ENCODE data around the gene RPS6KB2.
A peak's percentile ranks its signal among the peaks of the same experiment; 100 is the strongest.
"Not testable (repeated sequence)": the region's sequence is repeated elsewhere in the genome, so short reads cannot be mapped to it uniquely, and the experiment has no call there.

Gene RPS6KB2

GRCh38 chr11:67466962-67467771 is 38.9 kb downstream of the RPS6KB2 start:
- DNase-seq (ENCODE audit: low spot score), result no peak

DNA sequence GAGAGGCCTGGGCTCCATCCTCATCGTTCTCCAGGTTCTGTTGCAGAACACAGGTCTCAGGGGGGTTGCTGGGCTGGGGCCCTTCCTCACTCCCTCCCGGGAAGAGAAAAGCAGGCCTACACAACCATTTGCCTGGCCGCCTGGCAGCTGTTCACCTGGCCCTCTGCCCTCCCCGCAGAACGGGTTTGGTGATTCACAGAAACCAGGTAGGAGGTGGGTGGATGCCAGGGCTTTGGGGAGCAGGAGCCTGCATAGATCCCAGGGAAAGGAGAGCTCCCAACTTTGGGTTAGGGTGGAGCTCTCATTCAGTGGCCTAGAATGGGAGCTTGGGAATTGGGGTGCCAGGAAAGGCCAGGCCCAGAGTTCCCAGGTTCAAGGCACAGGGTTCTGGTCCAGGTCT is 39.8 kb downstream of the RPS6KB2 start:
- DNase-seq (ENCODE audit: low spot score), result no peak

- DNase-seq (ENCODE audit: low spot score), result no peak
Measured at GRCh38 chr11:67468456-67468758, 40.1 kb downstream of the RPS6KB2 start.

GRCh38 chr11:67468759-67469507 is 40.6 kb downstream of the RPS6KB2 start, which contains the start of gene TMEM134:
TMEM134 (minus strand) TSS chr11:67469251; CDS start chr11:67469192, 59 bp downstream.
- peak; percentile 92 for DNase-seq (ENCODE audit: low spot score)

GRCh38 chr11:67469508-67469811 is 41.2 kb downstream of the RPS6KB2 start:
- DNase-seq (ENCODE audit: low spot score), result no peak

DNA sequence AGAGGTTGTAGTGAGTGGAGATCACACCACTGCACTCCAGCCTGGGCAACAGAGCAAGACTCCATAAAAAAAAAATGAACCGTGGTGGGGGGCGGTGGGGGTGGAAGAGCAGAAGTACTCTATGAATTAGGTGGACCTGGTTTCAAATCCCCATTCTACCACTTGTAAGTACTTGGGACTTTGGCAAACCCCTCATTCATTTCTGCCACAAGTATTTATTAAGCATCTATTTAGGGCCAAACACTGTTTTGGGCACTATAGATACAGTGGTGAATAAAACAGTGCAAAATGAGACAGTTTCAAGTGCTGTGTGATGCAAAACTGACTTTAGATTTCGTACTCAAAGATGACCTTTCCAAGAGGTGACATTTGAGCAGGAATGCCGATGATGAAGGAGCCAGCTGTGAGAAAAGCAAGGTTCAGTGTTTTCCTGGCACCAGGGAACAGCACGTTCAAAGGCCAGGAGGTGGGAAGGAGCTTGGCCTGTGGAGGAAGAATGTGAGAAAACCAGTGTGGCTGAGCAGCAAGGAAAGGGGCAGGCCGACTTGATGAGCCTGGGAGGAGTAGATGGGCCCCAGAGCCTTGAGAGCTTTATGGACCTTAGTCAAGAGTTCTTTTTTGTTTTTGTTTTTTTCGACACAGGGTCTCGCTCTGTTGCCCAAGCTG is 42.2 kb downstream of the RPS6KB2 start:
- no peak for DNase-seq (ENCODE audit: low spot score)

DNA sequence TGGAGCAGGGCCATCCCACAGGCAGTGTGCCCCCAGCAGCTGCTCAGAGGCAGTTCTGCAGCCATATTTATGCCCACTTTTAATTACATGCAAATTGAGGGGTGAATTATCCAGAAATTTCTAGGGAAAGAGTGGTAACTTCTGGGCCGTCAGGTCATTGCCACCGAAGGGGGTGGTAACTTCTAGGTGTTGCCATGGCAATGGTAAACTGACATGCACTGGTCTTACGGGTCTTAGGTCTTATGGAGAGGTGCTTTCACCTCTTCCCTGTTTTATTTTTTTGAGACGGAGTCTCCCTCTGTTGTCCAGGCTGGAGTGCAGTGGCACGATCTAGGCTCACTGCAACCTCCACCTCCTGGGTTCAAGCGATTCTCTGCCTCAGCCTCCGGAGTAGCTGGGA is 44.6 kb downstream of the RPS6KB2 start:
- DNase-seq (ENCODE audit: low spot score), result no peak

DNA sequence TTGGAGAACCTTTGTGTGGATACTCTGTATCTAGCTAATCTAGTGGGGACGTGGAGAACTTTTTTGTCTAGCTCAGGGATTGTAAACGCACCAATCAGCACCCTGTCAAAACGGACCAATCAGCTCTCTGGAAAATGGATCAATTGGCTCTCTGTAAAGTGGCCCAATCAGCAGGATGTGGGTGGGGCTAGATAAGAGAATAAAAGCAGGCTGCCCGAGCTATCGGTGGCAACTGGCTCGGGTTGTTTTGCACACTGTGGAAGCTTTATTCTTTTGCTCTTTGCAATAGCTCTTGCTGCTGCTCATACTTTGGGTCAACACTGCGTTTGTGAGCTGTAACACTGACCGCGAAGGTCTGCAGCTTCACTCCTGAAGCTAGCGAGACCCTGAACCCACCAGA is 48.4 kb downstream of the RPS6KB2 start:
- not testable (repeated sequence) for DNase-seq (ENCODE audit: low spot score)

GRCh38 chr11:67477344-67478050 is 49.2 kb downstream of the RPS6KB2 start:
- DNase-seq (ENCODE audit: low spot score), result not testable (repeated sequence)

- DNase-seq (ENCODE audit: low spot score), result peak; percentile 36
Measured at GRCh38 chr11:67482275-67482826, 54.1 kb downstream of the RPS6KB2 start.

- DNase-seq (ENCODE audit: low spot score), result peak; percentile 98
Measured at GRCh38 chr11:67482827-67483798, 54.8 kb downstream of the RPS6KB2 start, which contains the start of gene AIP. AIP (plus strand) TSS chr11:67483026; CDS start chr11:67483159, 133 bp downstream.

DNA sequence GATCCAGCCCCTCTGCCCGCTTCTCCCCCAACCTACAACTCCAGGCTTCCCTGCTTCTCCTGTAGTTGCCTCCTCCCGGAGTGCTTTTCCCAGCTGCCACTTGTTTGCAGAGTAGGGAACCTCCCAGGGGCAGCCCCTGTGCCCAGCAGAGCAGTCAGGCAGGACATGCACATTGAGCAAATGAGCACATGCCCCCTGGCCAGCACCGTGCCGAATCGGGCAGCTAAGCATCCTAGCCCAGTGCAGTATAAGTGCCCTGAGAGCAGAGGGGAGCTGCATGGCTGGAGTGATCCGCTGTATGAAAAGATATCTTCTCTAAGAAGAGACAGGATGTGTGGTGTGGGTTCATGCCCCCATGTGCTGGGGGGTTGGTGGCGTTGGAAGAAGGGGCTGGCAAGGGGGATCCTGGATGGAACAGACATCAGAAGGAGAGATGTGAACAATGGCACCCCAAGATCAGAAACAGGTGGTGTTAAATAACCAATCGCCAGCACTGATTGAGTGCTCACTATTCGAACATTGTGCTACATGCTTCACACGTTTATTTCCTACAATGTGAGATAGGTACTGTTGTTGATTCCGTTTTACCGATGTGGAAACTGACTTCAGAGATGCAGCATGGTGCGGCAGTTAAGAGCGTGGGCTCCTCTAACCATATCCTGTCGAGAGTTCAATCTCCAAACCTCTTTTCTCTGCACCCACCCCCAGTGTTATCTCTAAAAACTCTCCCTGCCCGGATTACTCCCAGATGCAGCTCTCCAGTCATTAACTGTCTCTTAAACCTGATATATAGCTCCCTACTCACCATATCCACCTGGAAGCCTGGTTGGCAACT is 55.8 kb downstream of the RPS6KB2 start:
- no peak for DNase-seq (ENCODE audit: low spot score)

DNA sequence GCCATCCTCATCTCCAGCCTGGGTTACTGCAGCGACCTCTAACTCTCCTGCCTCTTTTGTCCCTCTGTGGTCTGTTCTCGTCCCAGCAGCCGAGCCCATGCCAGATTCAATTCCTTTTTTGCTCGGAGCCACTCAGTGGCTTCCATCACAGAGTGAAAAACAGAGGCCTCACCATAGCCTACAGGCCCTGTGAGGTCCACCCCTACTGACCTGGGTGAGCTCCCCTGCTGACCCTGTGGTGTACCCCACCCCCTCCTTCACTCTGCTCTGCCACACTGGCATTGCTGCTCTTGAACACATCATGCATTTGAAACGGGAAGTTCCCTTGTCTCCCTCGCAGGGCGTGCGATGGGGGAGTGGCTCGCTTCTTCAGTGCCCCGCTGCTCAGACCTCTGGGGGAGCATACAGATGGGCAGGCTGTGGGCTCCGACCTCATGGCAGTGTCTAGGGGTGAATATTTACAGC is 56.6 kb downstream of the RPS6KB2 start:
- no peak for DNase-seq (ENCODE audit: low spot score)

Data from RKO (cell line).